SK-N-SH (cell line): Measurements from ENCODE around the gene IL37.

Source experiments
- EP300 ChIP-seq, 2 experiments: IDR thresholded peaks; 2 replicates each; pipeline versions ENCODE4 v1.4.0 to v1.6.1; 2012; ENCODE audit warnings: borderline replicate concordance in 1 of 2, low read depth in 1 of 2, low read length in 1 of 2
- GABPA ChIP-seq: IDR thresholded peaks from 2 replicates; pipeline ENCODE4 v1.4.0; 2012; ENCODE audit warnings: low read depth, mild to moderate bottlenecking
- GATA2 ChIP-seq: sonication (generic); formaldehyde crosslinking; IDR thresholded peaks from 2 replicates; pipeline ENCODE4 v1.5.0; 2020; ENCODE audit warnings: mild to moderate bottlenecking, missing genetic modification reagents
- JUND ChIP-seq: IDR thresholded peaks from 2 replicates; pipeline ENCODE4 v1.4.0; 2012
- NRF1 ChIP-seq: IDR thresholded peaks from 2 replicates; pipeline ENCODE4 v1.6.1; 2012; ENCODE audit warnings: low read depth, mild to moderate bottlenecking, low read length
- POLR2AphosphoS5 ChIP-seq: IDR thresholded peaks from 2 replicates; pipeline ENCODE4 v1.6.1; 2012; ENCODE audit warnings: low read depth, low read length
- RAD21 ChIP-seq: IDR thresholded peaks from 2 replicates; pipeline ENCODE4 v1.6.1; 2012; ENCODE audit warnings: mild to moderate bottlenecking, low read length
- SIN3A ChIP-seq: IDR thresholded peaks from 2 replicates; pipeline ENCODE4 v1.6.1; 2012; ENCODE audit warnings: low read depth, mild to moderate bottlenecking, low read length, moderate library complexity, borderline replicate concordance
- TCF12 ChIP-seq: IDR thresholded peaks from 2 replicates; pipeline ENCODE4 v1.4.0; 2012
- YY1 ChIP-seq: IDR thresholded peaks from 2 replicates; pipeline ENCODE4 v1.4.0; 2012; ENCODE audit warnings: low read depth, mild to moderate bottlenecking
- TF ChIP-seq, protein P1 (sequence below): fragments of 200-600 bp; sonication (generic); IDR thresholded peaks from 2 replicates; pipeline ENCODE4 v1.6.1; 2017; ENCODE audit warnings: antibody characterized with exemption, mild to moderate bottlenecking, moderate library complexity
- TF ChIP-seq, protein P2 (sequence below): fragments of 150-350 bp; IDR thresholded peaks from 2 replicates; pipeline ENCODE4 v1.6.1; 2016; ENCODE audit warnings: mild to moderate bottlenecking, low read depth, low read length
- TF ChIP-seq, protein P3 (sequence below): IDR thresholded peaks from 2 replicates; pipeline ENCODE4 v1.4.0; 2012; ENCODE audit warnings: low read depth, borderline replicate concordance
- TF ChIP-seq, protein P4 (sequence below): IDR thresholded peaks from 2 replicates; pipeline ENCODE4 v1.4.0; 2012; ENCODE audit warnings: low read depth, borderline replicate concordance

DNA sequence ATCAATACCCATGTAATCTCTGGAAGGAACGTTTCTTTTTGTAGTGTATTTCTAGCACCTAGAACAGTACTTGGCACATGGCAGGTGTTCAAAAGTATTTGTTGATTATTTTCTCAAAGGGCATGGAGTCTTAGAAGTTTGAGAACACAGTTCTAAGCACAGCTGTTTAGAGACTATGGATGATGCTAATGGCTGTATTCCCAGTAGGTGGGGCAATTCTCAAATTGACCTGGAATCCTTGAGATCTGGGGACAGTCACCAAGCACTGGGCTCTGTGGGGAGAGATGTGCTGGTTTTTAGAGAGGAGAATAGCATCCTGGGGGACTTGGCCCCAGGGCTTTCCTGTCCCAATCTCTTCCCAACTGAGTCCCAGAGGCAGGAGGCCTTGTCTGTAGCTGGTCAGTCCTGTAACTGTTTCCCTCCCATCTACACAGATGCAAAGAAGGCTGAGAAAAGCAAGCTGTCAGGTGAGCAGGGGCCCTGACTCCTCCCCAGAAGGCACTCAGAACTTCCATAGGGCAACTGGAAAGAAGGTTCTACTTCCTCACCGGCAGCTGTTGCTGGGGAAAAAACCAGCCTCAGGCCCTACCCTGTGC, 49.4 kb downstream of the IL37 start:
- TF ChIP-seq YY1 (no peak), GATA2 (CRISPR knock-in tag) (no peak), POLR2AphosphoS5 (no peak), GABPA (no peak), RAD21 (no peak), NRF1 (no peak), SIN3A (no peak), EP300 (IDR thresholded peaks at IDR 0.05; ENCODE audit: borderline replicate concordance in 1 of 2, low read depth in 1 of 2, low read length in 1 of 2) (no peak), JUND (no peak), TCF12 (no peak)
- TF ChIP-seq, protein P1, sequence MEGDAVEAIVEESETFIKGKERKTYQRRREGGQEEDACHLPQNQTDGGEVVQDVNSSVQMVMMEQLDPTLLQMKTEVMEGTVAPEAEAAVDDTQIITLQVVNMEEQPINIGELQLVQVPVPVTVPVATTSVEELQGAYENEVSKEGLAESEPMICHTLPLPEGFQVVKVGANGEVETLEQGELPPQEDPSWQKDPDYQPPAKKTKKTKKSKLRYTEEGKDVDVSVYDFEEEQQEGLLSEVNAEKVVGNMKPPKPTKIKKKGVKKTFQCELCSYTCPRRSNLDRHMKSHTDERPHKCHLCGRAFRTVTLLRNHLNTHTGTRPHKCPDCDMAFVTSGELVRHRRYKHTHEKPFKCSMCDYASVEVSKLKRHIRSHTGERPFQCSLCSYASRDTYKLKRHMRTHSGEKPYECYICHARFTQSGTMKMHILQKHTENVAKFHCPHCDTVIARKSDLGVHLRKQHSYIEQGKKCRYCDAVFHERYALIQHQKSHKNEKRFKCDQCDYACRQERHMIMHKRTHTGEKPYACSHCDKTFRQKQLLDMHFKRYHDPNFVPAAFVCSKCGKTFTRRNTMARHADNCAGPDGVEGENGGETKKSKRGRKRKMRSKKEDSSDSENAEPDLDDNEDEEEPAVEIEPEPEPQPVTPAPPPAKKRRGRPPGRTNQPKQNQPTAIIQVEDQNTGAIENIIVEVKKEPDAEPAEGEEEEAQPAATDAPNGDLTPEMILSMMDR = no peak
- TF ChIP-seq, protein P2, sequence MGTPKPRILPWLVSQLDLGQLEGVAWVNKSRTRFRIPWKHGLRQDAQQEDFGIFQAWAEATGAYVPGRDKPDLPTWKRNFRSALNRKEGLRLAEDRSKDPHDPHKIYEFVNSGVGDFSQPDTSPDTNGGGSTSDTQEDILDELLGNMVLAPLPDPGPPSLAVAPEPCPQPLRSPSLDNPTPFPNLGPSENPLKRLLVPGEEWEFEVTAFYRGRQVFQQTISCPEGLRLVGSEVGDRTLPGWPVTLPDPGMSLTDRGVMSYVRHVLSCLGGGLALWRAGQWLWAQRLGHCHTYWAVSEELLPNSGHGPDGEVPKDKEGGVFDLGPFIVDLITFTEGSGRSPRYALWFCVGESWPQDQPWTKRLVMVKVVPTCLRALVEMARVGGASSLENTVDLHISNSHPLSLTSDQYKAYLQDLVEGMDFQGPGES = no peak
- TF ChIP-seq, protein P3, sequence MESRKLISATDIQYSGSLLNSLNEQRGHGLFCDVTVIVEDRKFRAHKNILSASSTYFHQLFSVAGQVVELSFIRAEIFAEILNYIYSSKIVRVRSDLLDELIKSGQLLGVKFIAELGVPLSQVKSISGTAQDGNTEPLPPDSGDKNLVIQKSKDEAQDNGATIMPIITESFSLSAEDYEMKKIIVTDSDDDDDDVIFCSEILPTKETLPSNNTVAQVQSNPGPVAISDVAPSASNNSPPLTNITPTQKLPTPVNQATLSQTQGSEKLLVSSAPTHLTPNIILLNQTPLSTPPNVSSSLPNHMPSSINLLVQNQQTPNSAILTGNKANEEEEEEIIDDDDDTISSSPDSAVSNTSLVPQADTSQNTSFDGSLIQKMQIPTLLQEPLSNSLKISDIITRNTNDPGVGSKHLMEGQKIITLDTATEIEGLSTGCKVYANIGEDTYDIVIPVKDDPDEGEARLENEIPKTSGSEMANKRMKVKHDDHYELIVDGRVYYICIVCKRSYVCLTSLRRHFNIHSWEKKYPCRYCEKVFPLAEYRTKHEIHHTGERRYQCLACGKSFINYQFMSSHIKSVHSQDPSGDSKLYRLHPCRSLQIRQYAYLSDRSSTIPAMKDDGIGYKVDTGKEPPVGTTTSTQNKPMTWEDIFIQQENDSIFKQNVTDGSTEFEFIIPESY = no peak
- TF ChIP-seq, protein P4, sequence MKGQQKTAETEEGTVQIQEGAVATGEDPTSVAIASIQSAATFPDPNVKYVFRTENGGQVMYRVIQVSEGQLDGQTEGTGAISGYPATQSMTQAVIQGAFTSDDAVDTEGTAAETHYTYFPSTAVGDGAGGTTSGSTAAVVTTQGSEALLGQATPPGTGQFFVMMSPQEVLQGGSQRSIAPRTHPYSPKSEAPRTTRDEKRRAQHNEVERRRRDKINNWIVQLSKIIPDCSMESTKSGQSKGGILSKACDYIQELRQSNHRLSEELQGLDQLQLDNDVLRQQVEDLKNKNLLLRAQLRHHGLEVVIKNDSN = no peak
